BLaER1 (cell line): ENCODE results near the gene IL2RG.

Source experiments
- H3K27ac ChIP-seq: shearing (Covaris generic); formaldehyde crosslinking; 2 replicates; pipeline ENCODE4 v1.8.1; 2022
- H3K27me3 ChIP-seq: shearing (Covaris generic); formaldehyde crosslinking; 2 replicates; pipeline ENCODE4 v1.8.1; 2022
- H3K36me3 ChIP-seq: shearing (Covaris generic); formaldehyde crosslinking; 2 replicates; pipeline ENCODE4 v1.8.1; 2022
- H3K4me1 ChIP-seq: shearing (Covaris generic); formaldehyde crosslinking; 2 replicates; pipeline ENCODE4 v1.8.1; 2022
- H3K4me2 ChIP-seq: shearing (Covaris generic); formaldehyde crosslinking; 2 replicates; pipeline ENCODE4 v1.8.1; 2022
- H3K4me3 ChIP-seq: shearing (Covaris generic); formaldehyde crosslinking; 2 replicates; pipeline ENCODE4 v1.8.1; 2022
- H3K9ac ChIP-seq: shearing (Covaris generic); formaldehyde crosslinking; 2 replicates; pipeline ENCODE4 v1.8.1; 2022
- H3K9me3 ChIP-seq: shearing (Covaris generic); formaldehyde crosslinking; 2 replicates; pipeline ENCODE4 v1.8.1; 2022
- H4K20me1 ChIP-seq: shearing (Covaris generic); formaldehyde crosslinking; 2 replicates; pipeline ENCODE4 v1.8.1; 2022
- Cebpa-rat ChIP-seq: shearing (Covaris generic); IDR thresholded peaks from 2 replicates; pipeline ENCODE4 v1.8.1; 2022

Gene IL2RG

DNA sequence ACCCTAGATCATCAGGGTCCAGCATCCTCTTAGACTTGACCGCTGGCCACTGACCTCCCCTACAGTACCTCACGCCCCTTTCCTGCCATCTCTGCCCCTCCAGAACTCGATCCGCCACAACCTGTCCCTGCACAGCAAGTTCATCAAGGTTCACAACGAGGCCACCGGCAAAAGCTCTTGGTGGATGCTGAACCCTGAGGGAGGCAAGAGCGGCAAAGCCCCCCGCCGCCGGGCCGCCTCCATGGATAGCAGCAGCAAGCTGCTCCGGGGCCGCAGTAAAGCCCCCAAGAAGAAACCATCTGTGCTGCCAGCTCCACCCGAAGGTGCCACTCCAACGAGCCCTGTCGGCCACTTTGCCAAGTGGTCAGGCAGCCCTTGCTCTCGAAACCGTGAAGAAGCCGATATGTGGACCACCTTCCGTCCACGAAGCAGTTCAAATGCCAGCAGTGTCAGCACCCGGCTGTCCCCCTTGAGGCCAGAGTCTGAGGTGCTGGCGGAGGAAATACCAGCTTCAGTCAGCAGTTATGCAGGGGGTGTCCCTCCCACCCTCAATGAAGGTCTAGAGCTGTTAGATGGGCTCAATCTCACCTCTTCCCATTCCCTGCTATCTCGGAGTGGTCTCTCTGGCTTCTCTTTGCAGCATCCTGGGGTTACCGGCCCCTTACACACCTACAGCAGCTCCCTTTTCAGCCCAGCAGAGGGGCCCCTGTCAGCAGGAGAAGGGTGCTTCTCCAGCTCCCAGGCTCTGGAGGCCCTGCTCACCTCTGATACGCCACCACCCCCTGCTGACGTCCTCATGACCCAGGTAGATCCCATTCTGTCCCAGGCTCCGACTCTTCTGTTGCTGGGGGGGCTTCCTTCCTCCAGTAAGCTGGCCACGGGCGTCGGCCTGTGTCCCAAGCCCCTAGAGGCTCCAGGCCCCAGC is 10.5 kb downstream of the IL2RG start:
- Histone ChIP-seq H3K9me3 (no peaks in the 10 kb centered on the region), H3K9ac (no peak overlapping the region), H3K4me3 (no peak overlapping the region), H3K4me1 (peaks cover 68% of the 10 kb centered on the region), H3K36me3 (no peaks in the 10 kb centered on the region), H4K20me1 (peaks cover 15% of the 10 kb centered on the region; the same call in 1 of the 2 replicates), H3K27ac (peak overlapping the region; percentile 89), H3K4me2 (peak overlapping the region; percentile 14; the same call in 1 of the 2 replicates), H3K27me3 (peaks cover 85% of the 10 kb centered on the region)
- no peak for TF ChIP-seq Cebpa-rat

DNA sequence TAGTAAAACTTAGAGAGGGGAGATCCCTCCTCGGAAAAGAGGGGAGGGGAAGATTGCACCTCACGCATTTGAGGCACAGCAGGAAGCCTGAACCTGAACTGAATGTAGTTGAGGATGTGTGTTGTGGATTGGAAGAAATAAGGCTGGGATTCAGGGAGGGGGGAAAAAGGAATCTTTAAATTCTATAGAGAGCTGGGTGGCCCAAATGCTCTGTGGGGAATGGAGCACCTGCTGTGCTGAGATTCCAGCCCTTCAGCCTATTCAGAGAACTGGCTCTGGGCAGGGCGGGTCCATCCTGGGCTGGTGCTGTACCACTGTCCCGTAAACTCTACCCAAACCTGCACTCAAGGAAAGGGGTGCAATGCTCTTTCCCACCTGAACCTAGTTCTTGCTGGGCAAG is 11.6 kb downstream of the IL2RG start:
- H3K27ac ChIP-seq, result no peak overlapping the region
- no peak overlapping the region for H3K4me2 ChIP-seq
- H3K27me3 ChIP-seq, result peaks cover 90% of the 10 kb centered on the region

DNA sequence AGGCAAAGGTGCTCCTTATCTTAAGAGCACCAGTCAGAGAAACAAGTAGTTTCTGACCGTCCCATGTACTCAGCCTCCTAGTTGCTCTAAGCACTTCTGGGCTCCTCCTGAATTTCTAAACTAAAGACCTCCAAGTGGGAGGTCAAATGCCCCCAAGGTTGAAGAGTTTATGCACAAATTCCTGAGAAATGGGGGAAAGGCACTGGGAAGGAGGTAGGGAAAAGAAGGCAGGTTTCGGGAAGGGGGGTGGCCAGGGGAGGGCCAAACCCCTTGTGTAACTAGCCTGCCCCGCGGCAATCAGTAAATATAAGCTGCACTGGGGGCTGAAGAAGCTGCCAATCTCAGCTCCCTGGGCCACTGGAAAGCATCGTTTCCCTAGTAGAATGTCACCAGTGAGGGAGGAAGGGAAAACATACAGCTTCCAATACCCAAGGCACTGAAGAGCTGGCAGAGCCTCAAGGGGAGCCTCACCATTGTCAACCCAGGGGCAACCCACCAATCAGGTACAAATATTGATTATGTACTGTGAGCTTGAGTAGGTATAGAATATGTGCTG is 12.3 kb downstream of the IL2RG start:
- Histone ChIP-seq H3K4me2 (peak overlapping the region; percentile 15; the same call in 1 of the 2 replicates), H3K36me3 (no peaks in the 10 kb centered on the region), H3K27ac (no peak overlapping the region), H3K4me3 (no peak overlapping the region), H3K9me3 (no peaks in the 10 kb centered on the region), H3K27me3 (peaks cover 89% of the 10 kb centered on the region), H3K9ac (no peak overlapping the region), H3K4me1 (peaks cover 58% of the 10 kb centered on the region), H4K20me1 (peaks cover 15% of the 10 kb centered on the region; the same call in 1 of the 2 replicates)
- TF ChIP-seq Cebpa-rat, result no peak

More for the DNA sequence above, 11.6 kb downstream of the IL2RG start:
- Histone ChIP-seq H3K9me3 (no peaks in the 10 kb centered on the region), H3K36me3 (no peaks in the 10 kb centered on the region), H3K9ac (no peak overlapping the region), H4K20me1 (peaks cover 15% of the 10 kb centered on the region; the same call in 1 of the 2 replicates), H3K4me3 (no peak overlapping the region), H3K4me1 (peaks cover 62% of the 10 kb centered on the region)
- TF ChIP-seq Cebpa-rat, result no peak

DNA sequence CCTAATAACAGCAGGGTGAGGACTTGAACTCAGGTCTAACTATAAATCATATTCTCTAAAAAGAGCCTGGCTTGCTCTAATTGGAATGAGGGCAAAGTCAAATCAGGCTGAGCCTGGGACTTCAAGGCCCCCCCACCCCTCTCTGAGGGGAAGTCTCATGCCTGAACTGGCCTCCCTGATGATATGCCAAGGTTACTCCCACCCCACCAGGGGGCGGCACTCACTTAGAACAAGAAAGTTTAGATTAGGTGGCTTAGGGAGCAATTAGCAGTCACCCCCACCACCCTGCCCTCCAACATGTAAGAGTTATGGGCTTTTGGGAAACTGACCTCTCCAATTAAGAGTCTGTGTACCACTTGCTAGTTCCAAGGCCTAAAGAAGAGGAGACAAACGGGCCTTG is 13.1 kb downstream of the IL2RG start:
- Histone ChIP-seq H3K4me3 (no peak overlapping the region), H3K4me1 (peaks cover 55% of the 10 kb centered on the region), H3K9me3 (no peaks in the 10 kb centered on the region), H3K4me2 (peak overlapping the region; percentile 15; the same call in 1 of the 2 replicates), H4K20me1 (peaks cover 15% of the 10 kb centered on the region; the same call in 1 of the 2 replicates), H3K9ac (no peak overlapping the region), H3K36me3 (no peaks in the 10 kb centered on the region), H3K27me3 (peaks cover 90% of the 10 kb centered on the region), H3K27ac (no peak overlapping the region)
- TF ChIP-seq Cebpa-rat, result no peak

DNA sequence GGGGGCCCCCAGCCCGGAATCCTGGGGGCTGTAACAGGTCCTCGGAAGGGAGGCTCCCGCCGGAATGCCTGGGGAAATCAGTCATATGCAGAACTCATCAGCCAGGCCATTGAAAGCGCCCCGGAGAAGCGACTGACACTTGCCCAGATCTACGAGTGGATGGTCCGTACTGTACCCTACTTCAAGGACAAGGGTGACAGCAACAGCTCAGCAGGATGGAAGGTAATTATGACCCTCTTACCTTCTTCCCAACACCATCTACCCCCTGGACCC is 14.7 kb downstream of the IL2RG start:
- Histone ChIP-seq H3K4me1 (peaks cover 39% of the 10 kb centered on the region), H3K4me2 (peak overlapping the region; percentile 86), H3K27ac (peak overlapping the region; percentile 34; the same call in 1 of the 2 replicates), H3K9me3 (no peaks in the 10 kb centered on the region), H3K4me3 (peak overlapping the region; percentile 70), H3K36me3 (no peaks in the 10 kb centered on the region), H3K27me3 (peaks cover 91% of the 10 kb centered on the region), H4K20me1 (peaks cover 15% of the 10 kb centered on the region; the same call in 1 of the 2 replicates), H3K9ac (peak overlapping the region; percentile 80)
- no peak for TF ChIP-seq Cebpa-rat

DNA sequence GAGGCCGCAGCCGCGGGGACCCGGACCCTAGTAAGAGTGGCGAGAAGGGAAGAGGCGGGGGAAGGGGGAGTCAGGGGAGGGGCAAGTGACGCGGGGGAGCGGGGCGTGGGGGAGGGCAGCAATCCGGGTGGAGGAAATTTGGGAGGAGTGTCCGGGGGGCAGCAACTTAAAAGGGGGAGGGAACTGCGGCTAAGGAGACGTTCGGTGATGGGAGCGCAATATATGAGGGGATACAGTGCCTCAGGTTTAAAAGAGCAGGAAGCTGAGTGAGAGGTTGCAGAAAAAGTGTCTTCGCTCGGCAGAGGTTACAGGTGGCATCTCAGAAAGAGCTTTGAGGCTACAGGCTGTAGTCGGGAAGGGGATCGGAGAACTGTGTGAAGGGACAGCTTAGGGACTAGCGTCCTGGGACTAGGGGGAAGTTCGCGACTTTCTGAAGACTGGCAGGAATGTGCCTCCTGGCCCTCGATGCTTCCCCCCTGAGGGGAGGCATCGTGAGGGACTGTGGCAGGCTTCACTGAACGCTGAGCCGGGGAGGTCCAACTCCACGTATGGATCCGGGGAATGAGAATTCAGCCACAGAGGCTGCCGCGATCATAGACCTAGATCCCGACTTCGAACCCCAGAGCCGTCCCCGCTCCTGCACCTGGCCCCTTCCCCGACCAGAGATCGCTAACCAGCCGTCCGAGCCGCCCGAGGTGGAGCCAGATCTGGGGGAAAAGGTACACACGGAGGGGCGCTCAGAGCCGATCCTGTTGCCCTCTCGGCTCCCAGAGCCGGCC is 15.2 kb downstream of the IL2RG start:
- Histone ChIP-seq H4K20me1 (peaks cover 15% of the 10 kb centered on the region; the same call in 1 of the 2 replicates), H3K27me3 (peaks cover 90% of the 10 kb centered on the region), H3K4me1 (peaks cover 33% of the 10 kb centered on the region), H3K27ac (peak overlapping the region; percentile 34; the same call in 1 of the 2 replicates), H3K4me2 (peak overlapping the region; percentile 86), H3K36me3 (no peaks in the 10 kb centered on the region), H3K4me3 (peak overlapping the region; percentile 70), H3K9ac (peak overlapping the region; percentile 80), H3K9me3 (no peaks in the 10 kb centered on the region)
- no peak for TF ChIP-seq Cebpa-rat

GRCh38 chrX:71095555-71095980 is 15.8 kb downstream of the IL2RG start, which contains the start of gene FOXO4:
FOXO4 (plus strand) TSS chrX:71095851; CDS start chrX:71096529, 678 bp downstream.
- H3K4me2 ChIP-seq, result peak within 1 kb of the TSS; percentile 86
- no peak for TF ChIP-seq Cebpa-rat
- no peaks in the 10 kb centered on the region for H3K9me3 ChIP-seq
- no peaks in the 10 kb centered on the region for H3K36me3 ChIP-seq
- H3K27me3 ChIP-seq, result peaks cover 84% of the 10 kb centered on the region
- peak within 1 kb of the TSS; percentile 46; the same call in 1 of the 2 replicates for H3K27ac ChIP-seq
- H4K20me1 ChIP-seq, result peaks cover 15% of the 10 kb centered on the region; the same call in 1 of the 2 replicates
- peak within 1 kb of the TSS; percentile 80 for H3K9ac ChIP-seq
- H3K4me3 ChIP-seq, result peak within 1 kb of the TSS; percentile 70
- H3K4me1 ChIP-seq, result peaks cover 29% of the 10 kb centered on the region

GRCh38 chrX:71095033-71095432 is 16.3 kb downstream of the IL2RG start:
- no peak for TF ChIP-seq Cebpa-rat
- H3K36me3 ChIP-seq, result no peaks in the 10 kb centered on the region
- 0 out of 2 replicates have a peak overlapping the region, but pooled peaks have one; percentile 46 for H3K27ac ChIP-seq
- H3K9me3 ChIP-seq, result no peaks in the 10 kb centered on the region
- H3K9ac ChIP-seq, result peak overlapping the region; percentile 58; the same call in 1 of the 2 replicates
- H3K27me3 ChIP-seq, result peaks cover 80% of the 10 kb centered on the region
- peak overlapping the region; percentile 82 for H3K4me2 ChIP-seq
- H4K20me1 ChIP-seq, result peaks cover 15% of the 10 kb centered on the region; the same call in 1 of the 2 replicates
- H3K4me1 ChIP-seq, result peaks cover 29% of the 10 kb centered on the region
- H3K4me3 ChIP-seq, result peak overlapping the region; percentile 66

DNA sequence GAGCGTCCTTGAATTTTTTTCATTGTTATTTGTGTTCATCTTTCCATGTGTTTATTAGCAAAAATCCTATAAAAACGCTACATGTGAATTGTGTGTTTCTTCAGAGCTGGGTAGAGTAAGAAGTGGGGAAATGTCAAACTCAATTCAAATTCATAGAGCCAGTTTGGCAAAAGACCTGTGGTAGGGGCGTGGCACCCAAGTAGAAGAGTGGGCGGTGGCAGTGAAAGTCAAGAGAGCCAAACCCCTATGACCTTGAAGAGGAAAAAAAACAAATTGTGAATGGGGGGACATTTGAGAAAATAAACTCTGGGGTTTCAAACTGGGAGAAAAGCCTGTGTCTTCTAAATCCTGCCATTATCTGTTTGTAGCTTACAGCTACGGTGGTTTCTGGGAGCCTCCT is 20.1 kb downstream of the IL2RG start:
- Histone ChIP-seq H3K4me3 (no peak overlapping the region), H3K4me2 (no peak overlapping the region), H4K20me1 (no peaks in the 10 kb centered on the region), H3K9me3 (no peaks in the 10 kb centered on the region), H3K9ac (no peak overlapping the region), H3K4me1 (peaks cover 9% of the 10 kb centered on the region), H3K27ac (no peak overlapping the region), H3K27me3 (peaks cover 44% of the 10 kb centered on the region), H3K36me3 (no peaks in the 10 kb centered on the region)
- TF ChIP-seq Cebpa-rat, result no peak
